OCI-LY7 (cell line): ENCODE measurements around the gene NOL8.

Experiments
- CTCF ChIP-seq: fragments of 200-600 bp; sonication (generic); conservative IDR thresholded peaks from 2 replicates; pipeline ENCODE4 v1.5.1; 2014; ENCODE audit warnings: mild to moderate bottlenecking, antibody characterized with exemption, low read length, moderate library complexity, mixed read lengths
- EZH2phosphoT487 ChIP-seq: fragments of 200-600 bp; sonication (generic); IDR thresholded peaks from 2 replicates; pipeline ENCODE4 v1.6.1; 2018; ENCODE audit warnings: low read depth, borderline replicate concordance, mild to moderate bottlenecking, mixed run types, antibody characterized with exemption, low read length, moderate library complexity, mixed read lengths

- TF ChIP-seq CTCF (no peak), EZH2phosphoT487 (no peak)
These were observed 7.6 kb upstream of the NOL8 start for GRCh38 chr9:92332577-92333281.
